HEK293 (cell line): ENCODE results near the gene ZBTB37.

ENCODE experiments used
- CTCF ChIP-seq: fragments of 450-650 bp; formaldehyde crosslinking; IDR thresholded peaks from 2 replicates; pipeline ENCODE4 v1.5.1; 2016; ENCODE audit warnings: missing biosample characterization, missing genetic modification characterization
- MEIS1 ChIP-seq: sonication (generic); formaldehyde crosslinking; IDR thresholded peaks from 2 replicates; pipeline ENCODE4 v1.8.1; 2022; ENCODE audit warnings: missing genetic modification reagents, mild to moderate bottlenecking, borderline replicate concordance
- PBX3 ChIP-seq: sonication (generic); formaldehyde crosslinking; IDR thresholded peaks from 2 replicates; pipeline ENCODE4 v1.8.1; 2022; ENCODE audit warnings: mild to moderate bottlenecking, moderate library complexity, missing genetic modification reagents
- ZFHX2 ChIP-seq: fragments of 450-650 bp; formaldehyde crosslinking; conservative IDR thresholded peaks from 2 replicates; pipeline ENCODE4 v1.5.1; 2016; ENCODE audit warnings: missing biosample characterization, missing genetic modification characterization
- ZNF114 ChIP-seq: fragments of 450-650 bp; formaldehyde crosslinking; IDR thresholded peaks from 2 replicates; pipeline ENCODE4 v1.5.0; 2017; ENCODE audit warnings: missing biosample characterization, missing genetic modification characterization
- ZNF202 ChIP-seq: fragments of 450-650 bp; formaldehyde crosslinking; IDR thresholded peaks from 2 replicates; pipeline ENCODE4 v1.5.1; 2016; ENCODE audit warnings: missing biosample characterization, missing genetic modification characterization, borderline replicate concordance
- ZNF211 ChIP-seq: fragments of 450-650 bp; formaldehyde crosslinking; IDR thresholded peaks from 2 replicates; pipeline ENCODE4 v1.5.1; 2016; ENCODE audit warnings: low read depth, missing biosample characterization, missing genetic modification characterization
- ZNF335 ChIP-seq: fragments of 450-650 bp; formaldehyde crosslinking; conservative IDR thresholded peaks from 2 replicates; pipeline ENCODE4 v1.5.1; 2016; ENCODE audit warnings: missing biosample characterization, missing genetic modification characterization
- ZNF394 ChIP-seq: fragments of 450-650 bp; formaldehyde crosslinking; IDR thresholded peaks from 2 replicates; pipeline ENCODE4 v1.5.1; 2016; ENCODE audit warnings: missing biosample characterization, missing genetic modification characterization, mild to moderate bottlenecking, moderate library complexity, borderline replicate concordance
- ZNF585B ChIP-seq: fragments of 450-650 bp; formaldehyde crosslinking; IDR thresholded peaks from 2 replicates; pipeline ENCODE4 v1.5.1; 2016; ENCODE audit warnings: missing biosample characterization, missing genetic modification characterization
- ZSCAN30 ChIP-seq: fragments of 450-650 bp; IDR thresholded peaks from 2 replicates; pipeline ENCODE4 v1.5.1; 2018; ENCODE audit warnings: missing biosample characterization, mild to moderate bottlenecking, missing genetic modification characterization, moderate library complexity

- TF ChIP-seq ZNF394 = no peak
- no peak for TF ChIP-seq PBX3 (CRISPR knock-in tag)
- no peak for TF ChIP-seq ZNF114
- TF ChIP-seq CTCF (tag by site-specific recombination) = no peak
- TF ChIP-seq ZNF202 (tag by site-specific recombination) = no peak
- TF ChIP-seq ZFHX2 = no peak
- no peak for TF ChIP-seq ZNF211 (tag by site-specific recombination)
- no peak for TF ChIP-seq MEIS1
- TF ChIP-seq ZSCAN30 = no peak
- TF ChIP-seq ZNF335 (tag by site-specific recombination) = no peak
- no peak for TF ChIP-seq ZNF585B (tag by site-specific recombination)
These were observed 46.5 kb upstream of the ZBTB37 start for GRCh38 chr1:173821680-173822079.
